Prostate gland (tissue), 2 donors: ENCODE data around the gene BEX3. TPM values are rescaled to one million over a fixed set of nuclear protein-coding genes. Genes with fewer than 3 reads are reported as not detected.
"Not testable (repeated sequence)": the region's sequence is repeated elsewhere in the genome, so short reads cannot be mapped to it uniquely, and the experiment has no call there.

Source experiments
- DNase-seq: peaks from one replicate; pipeline ENCODE4 v3.0.0-alpha.2; 2019; ENCODE audit warnings: low spot score
- H3K27ac ChIP-seq, 2 donors: fragments of 200-600 bp; sonication (generic); 2 replicates each; pipeline ENCODE4 v1.5.1; 2017 to 2019
- H3K27me3 ChIP-seq: fragments of 200-600 bp; sonication (generic); replicated peaks from 2 replicates; pipeline ENCODE4 v1.5.1; 2019; ENCODE audit not compliant: insufficient read depth
- H3K36me3 ChIP-seq, 2 donors: fragments of 200-600 bp; sonication (generic); 1 replicate in 1 of 2; 2 replicates in 1 of 2; pipeline versions ENCODE4 v1.5.1 to v1.8.1; 2017 to 2019
- H3K4me1 ChIP-seq: fragments of 200-600 bp; sonication (generic); replicated peaks from 2 replicates; pipeline ENCODE4 v1.5.1; 2019
- H3K4me3 ChIP-seq, 2 donors: fragments of 200-600 bp; sonication (generic); 2 replicates each; pipeline ENCODE4 v1.5.1; 2017 to 2019
- H3K9me3 ChIP-seq: fragments of 200-600 bp; sonication (generic); 2 replicates; pipeline ENCODE4 v1.5.1; 2017
- POLR2A ChIP-seq: fragments of 450-650 bp; IDR thresholded peaks from one replicate; pipeline ENCODE4 v1.6.1; 2016; ENCODE audit warnings: antibody characterized with exemption, mild to moderate bottlenecking
- POLR2AphosphoS5 ChIP-seq: sonication (generic); formaldehyde crosslinking; IDR thresholded peaks from one replicate; pipeline ENCODE4 v1.6.1; 2017; ENCODE audit warnings: antibody characterized with exemption
- WGBS: methylation state at CpG from one replicate; pipeline ENCODE4 v1.1.5; 2018; 5-methylcytosine and 5-hydroxymethylcytosine counted together
- intact Hi-C: fragments of 100-400 bp; cut with DNase I; formaldehyde crosslinking; loops from one replicate; pipeline ENCODE4 v1.14.2; 2022
- total RNA-seq, 2 donors: library from RNA; depleted of rRNA; stranded (reverse); fragments of >200 nt; gene quantifications; one replicate each; pipeline ENCODE4 v1.1.0, GENCODE V29; 2016
- TF ChIP-seq, protein P1 (sequence below), 4 experiments: fragments of 200-600 bp in 2 of 4; fragments of 450-650 bp in 2 of 4; sonication (generic) in 2 of 4; IDR thresholded peaks; 1 replicate in 3 of 4; 2 replicates in 1 of 4; pipeline ENCODE4 v1.5.1; 2016 to 2019; ENCODE audit warnings: antibody characterized with exemption in 4 of 4, mild to moderate bottlenecking in 2 of 4, moderate library complexity in 2 of 4

BEX3 gene
- total RNA-seq, 2 donors from 2014 or later, result 249 to 418 TPM

DNA sequence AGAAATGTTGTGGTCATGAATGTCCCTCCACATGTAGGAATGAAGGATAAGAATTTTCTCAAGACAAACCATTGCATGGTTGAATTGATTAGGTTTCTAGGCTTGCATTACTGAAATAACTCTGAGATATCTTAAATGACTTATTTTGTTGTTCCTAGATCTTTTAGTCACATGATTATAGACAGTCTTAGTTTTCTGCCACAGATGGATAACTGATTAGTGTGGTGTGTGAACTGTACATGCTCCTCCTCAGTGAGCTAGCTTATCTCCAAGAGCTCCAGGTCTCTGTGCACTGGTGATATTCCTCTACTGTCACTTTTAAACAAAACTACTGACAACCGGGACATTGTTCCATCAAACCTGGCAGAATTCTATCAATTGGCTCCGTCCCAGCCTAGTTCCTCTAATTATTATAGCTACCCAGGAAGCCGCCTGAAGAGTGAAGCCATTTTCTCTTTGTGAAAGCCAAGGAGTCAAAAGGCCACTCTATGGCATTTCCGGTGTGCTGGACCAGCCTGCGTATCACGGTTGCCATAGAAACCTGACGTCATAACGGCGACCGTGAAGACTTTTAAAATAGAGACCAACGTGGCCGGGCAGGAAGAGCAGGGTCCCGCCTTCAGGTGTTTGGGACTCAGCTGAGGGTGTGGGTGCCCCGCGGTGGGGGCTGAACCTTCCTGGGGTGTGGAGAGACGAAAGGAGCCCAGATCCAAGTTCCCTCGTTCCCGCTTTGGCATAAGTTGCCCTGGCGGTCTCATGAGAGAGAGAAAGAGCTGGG, 28.1 kb downstream of the BEX3 start:
- no peak for TF ChIP-seq POLR2AphosphoS5
- TF ChIP-seq POLR2A, result no peak
- TF ChIP-seq, protein P1, sequence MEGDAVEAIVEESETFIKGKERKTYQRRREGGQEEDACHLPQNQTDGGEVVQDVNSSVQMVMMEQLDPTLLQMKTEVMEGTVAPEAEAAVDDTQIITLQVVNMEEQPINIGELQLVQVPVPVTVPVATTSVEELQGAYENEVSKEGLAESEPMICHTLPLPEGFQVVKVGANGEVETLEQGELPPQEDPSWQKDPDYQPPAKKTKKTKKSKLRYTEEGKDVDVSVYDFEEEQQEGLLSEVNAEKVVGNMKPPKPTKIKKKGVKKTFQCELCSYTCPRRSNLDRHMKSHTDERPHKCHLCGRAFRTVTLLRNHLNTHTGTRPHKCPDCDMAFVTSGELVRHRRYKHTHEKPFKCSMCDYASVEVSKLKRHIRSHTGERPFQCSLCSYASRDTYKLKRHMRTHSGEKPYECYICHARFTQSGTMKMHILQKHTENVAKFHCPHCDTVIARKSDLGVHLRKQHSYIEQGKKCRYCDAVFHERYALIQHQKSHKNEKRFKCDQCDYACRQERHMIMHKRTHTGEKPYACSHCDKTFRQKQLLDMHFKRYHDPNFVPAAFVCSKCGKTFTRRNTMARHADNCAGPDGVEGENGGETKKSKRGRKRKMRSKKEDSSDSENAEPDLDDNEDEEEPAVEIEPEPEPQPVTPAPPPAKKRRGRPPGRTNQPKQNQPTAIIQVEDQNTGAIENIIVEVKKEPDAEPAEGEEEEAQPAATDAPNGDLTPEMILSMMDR (IDR thresholded peaks at IDR 0.05), result no peak
- no peaks in the 10 kb centered on the region for H3K9me3 ChIP-seq
- no peaks in the 10 kb centered on the region for H3K27me3 ChIP-seq
- 1% methylated on average over 19 of the region's 19 CpGs for WGBS
- H3K4me3 ChIP-seq, result peak overlapping the region; percentile 11 to 27
- intact Hi-C loops, result no loop called here
- H3K27ac ChIP-seq, result no peak overlapping the region
- H3K4me1 ChIP-seq, result no peaks in the 10 kb centered on the region
- H3K36me3 ChIP-seq, result no peaks in the 10 kb centered on the region
- DNase-seq, result peak; percentile 7

DNA sequence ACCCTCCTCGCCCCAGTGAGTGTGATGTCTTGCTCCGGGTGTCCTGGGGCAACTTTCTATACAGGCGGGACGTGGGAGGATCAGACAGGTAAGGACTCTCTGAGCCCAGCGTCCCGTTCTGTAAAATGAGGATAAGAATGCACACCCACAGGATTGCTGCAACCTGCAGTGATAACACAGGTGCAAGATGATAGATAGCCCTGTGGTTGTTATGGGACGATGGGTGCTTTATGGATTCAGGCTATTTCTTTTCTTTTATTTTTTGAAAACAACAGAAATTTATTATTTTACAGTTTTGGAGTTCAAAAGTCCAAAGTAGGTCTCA, 28.6 kb downstream of the BEX3 start:
- DNase-seq, result no peak
- Histone ChIP-seq H3K9me3 (no peaks in the 10 kb centered on the region), H3K27me3 (no peaks in the 10 kb centered on the region), H3K4me1 (no peaks in the 10 kb centered on the region), H3K27ac (no peak overlapping the region), H3K4me3 (peak overlapping the region; percentile 11 to 27), H3K36me3 (no peaks in the 10 kb centered on the region)
- TF ChIP-seq POLR2AphosphoS5 (no peak), POLR2A (no peak)
- TF ChIP-seq, protein P1 (IDR thresholded peaks at IDR 0.05), result no peak
- intact Hi-C loops, result no loop called here
- WGBS, result 11% methylated on average over 5 of the region's 7 CpGs

DNA sequence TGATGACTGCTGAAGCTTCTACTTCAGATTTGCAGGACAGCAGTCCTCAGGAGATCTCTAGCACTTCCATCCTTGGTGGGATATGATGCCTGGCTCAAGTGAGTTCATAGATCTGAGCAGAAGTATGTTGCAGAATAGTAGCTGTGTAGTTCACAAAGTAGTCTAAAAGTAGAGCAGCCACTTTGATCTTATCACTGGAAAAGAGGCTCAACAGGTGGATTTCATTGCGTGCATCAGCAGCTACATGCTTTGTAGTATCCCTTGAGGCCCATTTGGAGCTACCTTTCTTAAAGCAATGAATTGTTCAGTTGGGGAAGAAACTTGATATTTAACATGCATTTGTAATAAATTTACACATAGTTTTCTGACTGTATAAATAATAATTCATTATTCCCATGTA, 29.9 kb downstream of the BEX3 start:
- no peaks in the 10 kb centered on the region for H3K27me3 ChIP-seq
- no peaks in the 10 kb centered on the region for H3K9me3 ChIP-seq
- no peaks in the 10 kb centered on the region for H3K4me1 ChIP-seq
- H3K4me3 ChIP-seq, result no peak overlapping the region
- no peak for DNase-seq
- TF ChIP-seq POLR2A (no peak), POLR2AphosphoS5 (no peak)
- TF ChIP-seq, protein P1 (IDR thresholded peaks at IDR 0.05), result no peak
- 86% methylated on average over 1 of the region's 1 CpG for WGBS
- no peak overlapping the region for H3K27ac ChIP-seq
- intact Hi-C loops, result no loop called here
- H3K36me3 ChIP-seq, result no peaks in the 10 kb centered on the region

DNA sequence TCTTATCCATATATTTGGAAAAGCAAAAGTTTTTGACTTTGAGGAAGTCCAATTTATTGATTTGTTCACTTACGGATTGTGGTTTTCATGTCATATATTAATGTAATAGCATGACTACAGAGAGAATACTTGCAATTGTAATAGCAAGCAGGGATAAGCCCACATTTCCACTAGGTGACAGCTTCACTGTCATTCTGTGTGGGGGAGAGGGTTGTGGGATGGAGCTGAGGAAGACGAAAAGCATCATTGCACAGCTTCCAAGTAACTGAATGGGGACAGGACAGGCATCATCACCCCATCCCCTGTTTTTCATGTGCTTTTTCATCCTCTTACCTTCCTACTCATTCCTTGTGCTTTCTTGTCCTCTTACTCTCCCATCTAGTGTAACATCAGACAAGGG, 31.4 kb downstream of the BEX3 start:
- TF ChIP-seq, protein P1 (IDR thresholded peaks at IDR 0.05), result no peak
- TF ChIP-seq POLR2AphosphoS5, result no peak
- no peak for TF ChIP-seq POLR2A
- intact Hi-C loops, result no loop called here
- Histone ChIP-seq H3K4me1 (no peaks in the 10 kb centered on the region), H3K4me3 (no peak overlapping the region), H3K9me3 (no peaks in the 10 kb centered on the region), H3K36me3 (no peaks in the 10 kb centered on the region), H3K27ac (no peak overlapping the region), H3K27me3 (no peaks in the 10 kb centered on the region)
- DNase-seq, result no peak
- WGBS, result 85% methylated on average over 2 of the region's 2 CpGs

DNA sequence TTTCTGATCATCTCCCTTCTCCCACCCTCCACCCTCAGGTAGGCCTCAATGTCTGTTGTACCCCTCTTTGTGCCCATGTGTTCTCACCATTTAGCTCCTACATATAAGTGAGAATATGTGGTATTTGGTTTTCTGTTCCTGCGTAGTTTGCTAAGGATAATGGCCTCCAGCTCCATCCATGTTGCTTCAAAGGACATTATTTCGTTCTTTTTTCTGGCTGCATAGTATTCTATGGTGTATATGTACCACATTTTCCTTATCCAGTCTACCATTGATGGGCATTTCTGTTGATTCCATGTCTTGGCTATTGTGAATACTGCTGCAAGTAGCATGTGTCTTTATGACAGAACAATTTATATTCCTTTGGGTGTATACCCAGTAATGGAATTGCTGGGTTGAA, 35.4 kb downstream of the BEX3 start:
- H3K36me3 ChIP-seq, H3K4me3 ChIP-seq, DNase-seq, H3K27ac ChIP-seq, intact Hi-C loops, H3K9me3 ChIP-seq, H3K4me1 ChIP-seq, H3K27me3 ChIP-seq: not testable (repeated sequence)
- 100% methylated on average over 2 of the region's 2 CpGs for WGBS
